HepG2 (cell line): ENCODE data around the gene CSKMT. TPM values are rescaled to one million over a fixed set of nuclear protein-coding genes. Genes with fewer than 3 reads are reported as not detected.

Experiments used
- ATF4 ChIP-seq, 2 experiments: fragments of 450-650 bp in 1 of 2; sonication (generic) in 1 of 2; formaldehyde crosslinking; IDR thresholded peaks; 2 replicates each; pipeline versions ENCODE4 v1.5.0 to v1.8.0; 2020 to 2022; ENCODE audit warnings: mild to moderate bottlenecking in 1 of 2, missing genetic modification reagents in 1 of 2
- GATAD2A ChIP-seq: IDR thresholded peaks from 2 replicates; pipeline ENCODE4 v1.6.1; 2016
- HMG20A ChIP-seq: IDR thresholded peaks from 2 replicates; pipeline ENCODE4 v1.6.1; 2016; ENCODE audit warnings: borderline replicate concordance
- HOXD1 ChIP-seq: sonication (generic); formaldehyde crosslinking; IDR thresholded peaks from 2 replicates; pipeline ENCODE4 v1.5.0; 2020; ENCODE audit warnings: missing genetic modification reagents
- MED1 ChIP-seq: sonication (generic); formaldehyde crosslinking; IDR thresholded peaks from 2 replicates; pipeline ENCODE4 v1.4.0; 2020; ENCODE audit warnings: missing genetic modification reagents
- POLR2A ChIP-seq, 2 experiments: IDR thresholded peaks; 2 replicates each; pipeline ENCODE4 v1.6.1; 2011; ENCODE audit warnings: low read depth in 2 of 2, low read length in 2 of 2, mild to moderate bottlenecking in 1 of 2, moderate library complexity in 1 of 2; ENCODE audit not compliant: insufficient read depth in 1 of 2
- RAD21 ChIP-seq: fragments of 450-650 bp; formaldehyde crosslinking; IDR thresholded peaks from 2 replicates; pipeline ENCODE4 v1.5.0; 2020; ENCODE audit warnings: mild to moderate bottlenecking
- RARG ChIP-seq: sonication (generic); formaldehyde crosslinking; IDR thresholded peaks from 2 replicates; pipeline ENCODE4 v1.4.0; 2020; ENCODE audit warnings: low read depth, mild to moderate bottlenecking, missing genetic modification reagents
- SMC3 ChIP-seq: IDR thresholded peaks from 2 replicates; pipeline ENCODE4 v1.6.1; 2011; ENCODE audit warnings: low read length, improper control_type of control experiment
- SP2 ChIP-seq: sonication (generic); formaldehyde crosslinking; IDR thresholded peaks from 2 replicates; pipeline ENCODE4 v1.5.1; 2020; ENCODE audit warnings: mild to moderate bottlenecking, missing genetic modification reagents
- SP4 ChIP-seq: sonication (generic); formaldehyde crosslinking; IDR thresholded peaks from 2 replicates; pipeline ENCODE4 v1.8.1; 2023; ENCODE audit warnings: mild to moderate bottlenecking, missing genetic modification reagents
- ZNF232 ChIP-seq: sonication (generic); formaldehyde crosslinking; IDR thresholded peaks from 2 replicates; pipeline ENCODE4 v1.4.0; 2020; ENCODE audit warnings: missing genetic modification reagents, borderline replicate concordance
- ZNF44 ChIP-seq: sonication (generic); formaldehyde crosslinking; IDR thresholded peaks from 2 replicates; pipeline ENCODE4 v1.5.1; 2020; ENCODE audit warnings: mild to moderate bottlenecking, missing genetic modification reagents
- ZNF543 ChIP-seq: sonication (generic); formaldehyde crosslinking; IDR thresholded peaks from 2 replicates; pipeline ENCODE4 v1.4.0; 2020; ENCODE audit warnings: mild to moderate bottlenecking, missing genetic modification reagents
- ZNF574 ChIP-seq: sonication (generic); formaldehyde crosslinking; IDR thresholded peaks from 2 replicates; pipeline ENCODE4 v1.4.0; 2020; ENCODE audit warnings: missing genetic modification reagents
- ZNF616 ChIP-seq: sonication (generic); formaldehyde crosslinking; IDR thresholded peaks from 2 replicates; pipeline ENCODE4 v1.5.0; 2020; ENCODE audit warnings: low read depth, mild to moderate bottlenecking, missing genetic modification reagents
- polyA plus RNA-seq, 8 experiments: library from polyadenylated mRNA; depleted of rRNA in 3 of 8; stranded (reverse) in 7 of 8; unstranded in 1 of 8; fragments of >200 nt; fragmentation: Illumina TruSeq in 4 of 8; extraction: Trizol in 4 of 8; gene quantifications; 2 replicates each; pipeline versions ENCODE4 v1.2.1 to v1.2.3, GENCODE V29; 2011 to 2016; ENCODE audit warnings: low read depth in 4 of 8, missing spikeins in 1 of 8, mixed read lengths in 1 of 8; ENCODE audit not compliant: insufficient read depth in 1 of 8
- total RNA-seq, 5 experiments: library from RNA; depleted of rRNA; stranded (reverse); fragments of >200 nt; fragmentation: Illumina TruSeq; extraction: Trizol; gene quantifications; 2 replicates each; pipeline ENCODE4 v1.2.3, GENCODE V29; 2016; ENCODE audit warnings: low read depth in 1 of 5

The CSKMT gene
- total and polyA plus RNA-seq, 2 of the 13 experiments (the other 11 are each of a cell fraction or from before 2014, with no cell fraction given), result 7.6 to 31.8 TPM

DNA sequence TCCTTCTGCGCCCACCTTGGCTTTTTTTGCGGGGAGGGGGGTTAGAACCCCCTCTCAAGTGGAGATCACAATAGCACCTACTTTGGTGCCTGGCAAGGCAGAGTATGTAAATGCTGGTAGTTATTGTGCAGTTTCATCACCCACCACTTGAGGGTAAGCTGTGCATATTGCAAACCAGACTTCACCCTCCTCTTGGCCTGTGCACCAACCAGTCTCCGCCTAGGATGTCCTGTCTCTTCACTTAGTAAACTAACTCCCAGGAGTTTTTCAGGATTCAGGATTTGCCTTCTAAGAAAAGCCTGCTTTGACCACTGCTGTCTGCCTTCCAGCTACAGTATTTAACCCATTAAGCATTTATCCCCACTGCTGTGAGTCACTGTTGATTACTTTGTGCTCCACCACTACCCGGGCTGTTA is 15.7 kb downstream of the CSKMT start (continued):
- TF ChIP-seq ZNF574 (CRISPR knock-in tag) (peak; percentile 66), MED1 (peak; percentile 41; the same call in 1 of the 2 replicates), SP2 (CRISPR knock-in tag) (no peak), SP4 (CRISPR knock-in tag) (no peak), ZNF44 (no peak), SMC3 (peak; percentile 69), RAD21 (CRISPR knock-in tag) (peak; percentile 42; the same call in 1 of the 2 replicates), RARG (CRISPR knock-in tag) (no peak), ZNF616 (CRISPR knock-in tag) (no peak), ZNF232 (CRISPR knock-in tag) (0 out of 2 replicates have a peak, but pooled peaks have one; percentile 20), ATF4 (CRISPR knock-in tag; IDR thresholded peaks at IDR 0.05) (peak in 1 of 2 experiments; percentile 18; a peak in 1 of 4 replicates), POLR2A (IDR thresholded peaks at IDR 0.05; ENCODE audit: insufficient read depth in 1 of 2, low read depth in 2 of 2, low read length in 2 of 2) (0 out of 4 replicates have a peak, but pooled peaks of 1 of the 2 experiments have one; percentile 39), ZNF543 (no peak), GATAD2A (CRISPR knock-in tag) (peak; percentile 21; the same call in 1 of the 2 replicates), HMG20A (0 out of 2 replicates have a peak, but pooled peaks have one; percentile 27), HOXD1 (CRISPR knock-in tag) (0 out of 2 replicates have a peak, but pooled peaks have one; percentile 42)
